Activated CD8-positive, alpha-beta memory T cell treated with anti-CD3 and anti-CD28 coated beads, Interleukin-2, amount 50 U/mL, for 4 hours (primary cell): ENCODE measurements around the gene ZNF774.
"Not testable (repeated sequence)": the region's sequence is repeated elsewhere in the genome, so short reads cannot be mapped to it uniquely, and the experiment has no call there.

Source experiments
- DNase-seq: peaks from one replicate; pipeline ENCODE4 v3.0.0-alpha.2; 2020

ZNF774 gene

GRCh38 chr15:90352107-90352893 lies at the start of gene ZNF774:
TSS of gene ZNF774 (plus strand) at chr15:90352284. CDS start at chr15:90354661, 2,377 bp downstream.
- DNase-seq, result peak; percentile 85

DNA sequence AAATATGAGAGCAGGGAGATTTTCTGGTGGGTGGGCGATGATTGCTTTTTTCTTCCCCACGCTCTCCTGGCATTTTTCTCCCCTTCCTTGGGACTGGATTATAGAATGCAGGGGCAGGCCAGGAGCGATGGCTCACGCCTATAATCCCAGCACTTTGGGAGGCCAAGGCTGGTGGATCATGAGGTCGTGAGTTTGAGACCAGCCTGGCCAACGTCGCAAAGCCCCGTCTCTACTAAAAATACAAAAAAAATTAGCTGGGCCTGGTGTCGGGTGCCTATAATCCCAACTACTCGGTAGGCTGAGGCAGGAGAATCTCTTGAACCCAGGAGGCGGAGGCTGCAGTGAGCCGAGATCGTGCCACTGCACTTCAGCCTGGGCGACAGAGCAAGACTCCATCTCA lies 46.7 kb upstream of the ZNF774 start:
- not testable (repeated sequence) for DNase-seq

- no peak for DNase-seq
Measured at GRCh38 chr15:90305932-90306331, 46.2 kb upstream of the ZNF774 start.

DNA sequence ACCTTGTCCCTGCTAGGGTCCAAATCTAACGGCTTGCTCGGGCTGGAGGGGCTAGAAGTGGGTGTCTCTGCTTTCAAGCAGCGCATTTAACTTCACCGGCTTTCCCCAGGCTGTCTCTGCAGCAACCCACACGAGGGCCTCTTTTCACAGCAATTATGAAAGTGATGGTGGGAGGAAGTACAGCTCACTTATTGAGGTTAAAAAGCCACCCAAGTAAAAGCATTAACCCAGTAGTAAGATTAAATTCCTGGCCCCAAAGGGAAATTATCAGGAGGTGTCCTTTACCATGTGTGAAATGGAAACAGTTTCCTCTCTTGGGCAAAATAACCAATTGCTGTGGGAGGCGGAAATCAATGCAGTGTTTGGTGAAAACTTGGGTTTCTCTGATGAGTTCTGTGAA lies 45.5 kb upstream of the ZNF774 start:
- no peak for DNase-seq

DNA sequence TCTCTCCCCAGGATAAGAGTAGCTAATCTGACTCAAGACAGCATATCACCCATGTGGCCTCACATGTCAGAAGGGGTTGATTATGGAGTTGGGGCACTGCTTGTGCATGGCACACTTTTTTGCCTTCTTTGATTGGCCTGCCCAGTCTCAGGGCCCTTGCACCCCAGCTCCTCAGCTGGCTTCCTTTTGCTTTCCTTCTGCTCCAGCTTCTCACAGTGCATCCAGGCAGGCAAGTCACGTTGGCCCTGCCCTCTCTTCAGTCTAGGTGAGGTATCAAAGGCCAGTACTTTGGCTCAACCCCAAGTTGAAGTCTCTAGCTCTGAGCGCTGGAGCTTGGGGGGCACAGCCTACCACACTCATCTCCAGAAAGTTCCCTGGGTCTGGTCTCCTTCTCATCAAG lies 44.4 kb upstream of the ZNF774 start:
- DNase-seq, result no peak

DNA sequence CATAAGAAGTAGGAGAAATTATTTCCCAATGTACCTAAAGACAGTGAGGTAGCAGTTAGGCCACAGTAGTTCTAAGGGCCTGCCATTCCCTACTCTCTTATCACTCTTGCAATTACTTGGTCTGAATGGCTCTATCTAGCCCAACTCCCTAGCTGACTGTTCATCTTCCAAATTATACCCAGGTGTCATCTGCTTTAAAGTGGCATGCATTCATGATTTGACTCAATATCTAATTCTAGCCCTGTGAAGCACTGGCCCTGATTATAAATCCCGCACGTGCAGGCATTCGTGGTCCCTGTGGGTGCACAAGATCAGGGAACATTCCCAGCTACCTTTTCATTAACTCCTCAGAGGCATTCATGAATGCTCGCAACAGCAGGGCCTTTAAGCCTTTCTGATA lies 43.1 kb upstream of the ZNF774 start:
- DNase-seq, result no peak

- DNase-seq, result no peak
Measured at GRCh38 chr15:90315278-90315982, 36.7 kb upstream of the ZNF774 start.

DNA sequence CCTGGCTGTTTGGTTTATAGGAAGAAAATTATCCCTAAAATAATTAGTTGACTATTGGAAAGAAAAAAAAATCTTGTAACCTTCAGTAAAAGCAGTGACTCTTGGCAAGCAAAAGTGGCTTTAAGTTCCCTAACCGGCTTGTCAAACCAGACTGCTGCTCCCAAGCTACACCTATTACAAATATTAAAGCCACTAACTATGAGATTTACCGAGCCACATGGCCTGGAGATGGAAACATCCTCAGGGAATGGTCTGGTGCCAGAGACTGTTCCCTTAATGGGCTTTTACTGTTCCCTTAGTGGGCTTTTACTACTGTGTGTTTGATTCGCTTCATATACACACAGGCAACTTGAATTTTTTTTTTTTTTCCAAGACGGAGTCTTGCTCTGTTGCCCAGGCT lies 35.9 kb upstream of the ZNF774 start:
- no peak for DNase-seq

DNA sequence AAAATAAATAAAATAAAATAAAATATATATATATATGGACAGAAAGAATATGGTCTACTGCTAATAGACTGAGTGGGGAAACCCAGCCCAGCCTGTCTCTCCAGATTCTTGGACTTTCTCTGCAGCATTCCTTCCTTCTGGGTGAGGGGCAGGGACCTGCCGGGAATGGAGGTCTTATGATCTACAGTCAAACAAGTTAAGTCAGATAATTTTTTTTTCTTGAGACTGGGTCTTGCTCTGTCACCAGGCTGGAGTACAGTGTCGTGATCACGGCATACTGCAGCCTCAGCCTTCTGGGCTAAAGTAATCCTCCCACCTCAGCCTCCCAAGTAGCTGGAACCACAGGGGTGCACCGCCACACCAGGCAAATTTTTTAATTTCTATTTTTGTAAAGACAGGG lies 33.5 kb upstream of the ZNF774 start:
- DNase-seq, result no peak

GRCh38 chr15:90320062-90320884 lies 31.8 kb upstream of the ZNF774 start:
- peak; percentile 58 for DNase-seq

- no peak for DNase-seq
Measured at GRCh38 chr15:90320885-90321278, 31.2 kb upstream of the ZNF774 start.

GRCh38 chr15:90322538-90322937 lies 29.5 kb upstream of the ZNF774 start:
- no peak for DNase-seq

- DNase-seq, result no peak
Measured at GRCh38 chr15:90325726-90326125, 26.4 kb upstream of the ZNF774 start.

DNA sequence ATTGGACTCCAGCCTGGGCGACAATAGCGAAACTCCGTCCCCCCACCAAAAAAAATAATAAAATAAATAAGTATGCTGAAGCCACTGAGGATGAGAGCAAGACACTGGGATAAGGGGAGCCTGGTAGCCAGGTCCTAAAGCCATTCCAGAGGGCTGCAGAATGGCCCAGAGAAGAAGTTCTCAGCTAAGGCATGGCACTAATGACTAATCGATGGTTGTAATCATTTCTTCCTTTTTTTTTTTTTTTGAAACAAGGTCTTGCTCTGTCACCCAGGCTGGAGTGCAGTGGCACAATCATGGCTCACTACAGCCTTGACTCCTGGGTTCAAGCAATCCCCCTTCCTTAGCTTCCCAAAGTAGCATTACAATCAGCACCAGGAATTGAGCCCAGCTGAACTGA lies 25.6 kb upstream of the ZNF774 start:
- DNase-seq, result no peak

DNA sequence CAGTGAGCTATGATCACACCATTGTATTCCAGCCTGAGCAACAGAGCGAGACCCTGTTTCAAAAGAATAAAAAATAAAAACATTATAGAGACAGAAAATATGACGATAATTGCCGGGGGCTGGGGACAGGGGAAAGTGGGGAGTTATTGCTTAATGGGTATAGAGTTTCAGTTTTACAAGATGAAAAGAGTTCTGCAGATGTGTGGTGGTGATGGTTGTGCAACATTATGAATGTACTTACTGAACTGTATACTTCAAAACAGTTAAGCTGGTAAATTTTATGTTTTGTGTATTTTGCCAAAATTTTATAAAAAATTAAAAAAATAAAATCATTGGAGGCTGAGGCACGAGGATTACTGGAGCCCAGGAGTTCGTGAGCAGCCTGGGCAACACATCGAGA lies 24.8 kb upstream of the ZNF774 start:
- DNase-seq, result no peak

GRCh38 chr15:90334304-90334731 lies 17.8 kb upstream of the ZNF774 start:
- no peak for DNase-seq

DNA sequence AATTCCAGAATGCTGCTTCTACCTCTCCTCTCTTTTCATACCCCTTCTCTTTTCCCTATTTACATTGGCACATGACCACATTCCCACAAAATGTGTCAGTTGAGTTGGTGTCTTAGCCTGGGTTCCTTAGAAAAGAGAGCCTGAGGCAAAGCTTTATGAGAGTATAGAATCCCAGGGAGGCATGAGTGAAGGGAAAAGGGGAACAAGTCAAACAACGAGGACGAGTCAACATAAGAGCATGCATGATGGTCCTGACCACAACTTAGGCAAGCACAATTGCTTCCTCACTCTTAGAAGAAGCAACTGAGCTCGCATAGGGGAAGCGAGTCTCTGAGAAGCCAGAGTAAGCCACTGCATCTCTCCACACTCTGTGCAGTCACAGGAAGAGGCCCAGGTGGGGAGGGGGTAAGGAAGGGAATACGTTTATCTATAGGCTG lies 15.4 kb upstream of the ZNF774 start:
- DNase-seq, result no peak

DNA sequence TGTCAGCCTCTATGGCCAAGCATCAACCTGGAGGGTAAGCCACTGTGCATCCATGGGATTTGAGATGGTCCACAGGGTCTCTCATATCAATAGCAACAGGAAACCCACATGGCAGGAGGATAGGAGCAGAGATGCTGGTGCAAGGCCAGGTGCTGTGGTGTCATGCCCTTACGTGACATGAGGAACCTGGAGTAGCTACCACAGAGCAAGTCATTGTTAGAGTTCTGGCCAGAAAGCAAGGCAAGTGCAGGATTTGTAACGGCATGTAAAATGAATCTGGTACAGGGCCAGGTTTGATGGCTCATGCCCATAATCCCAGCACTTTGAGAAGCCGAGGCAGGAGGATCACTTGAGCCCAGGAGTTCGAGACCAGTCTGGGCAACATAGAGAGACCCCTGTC lies 14.8 kb upstream of the ZNF774 start:
- DNase-seq, result no peak

DNA sequence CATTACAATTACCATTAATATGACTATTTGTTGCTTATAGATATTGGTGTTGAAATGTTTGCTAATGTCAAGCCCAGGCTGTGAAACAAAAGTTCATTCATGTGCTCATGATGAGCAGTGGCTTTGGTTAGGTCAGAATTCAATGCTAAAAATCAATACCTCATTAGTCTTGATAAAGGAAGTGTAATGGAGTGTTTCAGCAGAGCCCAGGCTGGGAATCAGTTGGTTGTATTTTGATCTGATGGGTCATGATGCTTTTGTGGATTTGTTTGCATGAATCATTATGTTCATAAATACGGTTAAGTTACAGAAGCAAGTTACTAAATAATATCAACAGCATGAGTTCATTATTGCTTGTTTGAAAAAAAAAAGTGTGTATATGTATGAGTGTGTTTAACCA lies 13.6 kb upstream of the ZNF774 start:
- DNase-seq, result no peak

- no peak for DNase-seq
Measured at GRCh38 chr15:90340345-90340744, 11.7 kb upstream of the ZNF774 start.

- no peak for DNase-seq
Measured at GRCh38 chr15:90343302-90343790, 8.7 kb upstream of the ZNF774 start.

DNA sequence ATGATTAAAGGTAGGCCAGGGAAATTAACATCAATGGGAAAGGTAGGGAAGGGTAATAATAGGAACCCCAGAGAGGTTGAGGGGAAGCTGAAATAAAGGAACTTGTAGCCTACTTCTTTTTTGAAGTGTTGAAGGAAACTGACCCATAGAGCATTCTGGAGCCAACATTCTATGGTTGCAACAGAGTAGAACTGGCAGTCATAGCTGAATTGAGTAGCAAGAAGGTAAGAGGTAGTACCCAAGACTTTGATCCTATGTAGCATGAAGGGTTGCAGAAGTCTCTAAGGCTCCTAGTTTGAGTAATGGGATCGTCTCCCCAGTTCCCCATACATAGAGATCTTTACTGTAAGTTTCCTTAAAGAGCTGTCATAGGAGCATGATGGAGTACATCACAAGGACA lies 7.4 kb upstream of the ZNF774 start:
- DNase-seq, result no peak

GRCh38 chr15:90345857-90346256 lies 6.2 kb upstream of the ZNF774 start:
- DNase-seq, result no peak
